HG03378 (cell line): Measurements from ENCODE around the gene POLE2.
"Not testable (repeated sequence)": the region's sequence is repeated elsewhere in the genome, so short reads cannot be mapped to it uniquely, and the experiment has no call there.

Source experiments
- ATAC-seq: cut with Tn5 transposase; IDR thresholded peaks from one replicate; pipeline ENCODE4 v1.9.1; 2021; ENCODE audit warnings: mild to moderate bottlenecking, moderate library complexity; ENCODE audit not compliant: unreplicated experiment

The POLE2 gene

DNA sequence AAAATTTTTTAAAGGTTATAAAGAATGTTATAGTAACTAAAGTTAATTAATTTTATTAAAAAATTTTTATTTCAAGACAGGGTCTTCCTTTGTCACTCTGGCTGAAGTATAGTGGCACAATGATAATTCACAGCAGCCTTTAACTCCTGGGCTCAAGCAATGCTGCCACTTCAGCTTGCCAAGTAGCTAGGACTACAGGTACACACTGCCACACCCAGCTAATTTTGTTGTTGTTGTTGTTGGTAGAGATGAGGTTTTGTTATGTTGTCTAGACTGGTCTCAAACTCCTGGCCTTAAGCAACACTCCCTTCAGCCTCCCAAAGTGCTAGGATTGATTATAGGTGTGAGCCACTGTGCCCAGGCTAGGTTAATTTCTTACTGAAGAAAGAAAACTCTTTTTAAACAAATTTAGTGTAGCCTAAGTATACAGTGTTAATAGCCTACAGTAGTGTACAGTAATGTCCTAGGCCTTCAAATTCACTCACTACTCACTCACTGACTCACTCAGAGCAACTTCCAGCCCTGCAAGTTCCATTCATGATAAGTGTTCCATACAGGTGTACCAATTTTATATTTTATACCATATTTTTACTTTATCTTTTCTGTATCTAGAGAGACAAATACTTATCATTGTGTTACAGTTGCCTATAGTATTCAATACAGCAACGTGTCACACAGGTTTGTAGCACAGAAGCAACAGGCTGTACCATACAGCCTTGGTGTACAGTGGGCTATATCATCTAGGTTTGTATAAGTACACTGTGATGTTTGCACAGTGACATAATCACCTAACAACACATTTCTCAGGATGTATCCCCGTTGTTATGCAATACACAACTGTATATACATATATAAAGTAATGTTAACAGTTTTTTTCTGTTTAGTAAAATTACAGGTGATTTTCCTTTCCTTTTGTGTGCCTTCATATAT, 28.2 kb downstream of the POLE2 start:
- no peak for ATAC-seq

DNA sequence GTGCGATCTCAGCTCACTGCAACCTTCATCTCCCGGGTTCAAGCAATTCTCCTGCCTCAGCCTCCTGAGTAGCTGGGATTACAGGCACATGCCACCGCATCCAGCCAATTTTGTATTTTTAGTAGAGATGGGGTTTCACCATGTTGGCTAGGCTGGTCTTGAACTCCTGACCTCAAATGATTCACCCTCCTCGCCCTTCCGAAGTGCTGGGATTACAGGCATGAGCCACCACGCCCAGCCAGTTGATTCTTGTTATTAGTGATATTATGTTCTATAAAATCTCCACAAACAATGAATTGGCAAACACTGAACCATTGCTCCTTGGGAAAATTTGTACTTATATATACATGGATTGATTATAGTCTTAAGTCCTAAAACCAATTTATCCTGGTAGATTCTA, 30.5 kb downstream of the POLE2 start:
- ATAC-seq = not testable (repeated sequence)

DNA sequence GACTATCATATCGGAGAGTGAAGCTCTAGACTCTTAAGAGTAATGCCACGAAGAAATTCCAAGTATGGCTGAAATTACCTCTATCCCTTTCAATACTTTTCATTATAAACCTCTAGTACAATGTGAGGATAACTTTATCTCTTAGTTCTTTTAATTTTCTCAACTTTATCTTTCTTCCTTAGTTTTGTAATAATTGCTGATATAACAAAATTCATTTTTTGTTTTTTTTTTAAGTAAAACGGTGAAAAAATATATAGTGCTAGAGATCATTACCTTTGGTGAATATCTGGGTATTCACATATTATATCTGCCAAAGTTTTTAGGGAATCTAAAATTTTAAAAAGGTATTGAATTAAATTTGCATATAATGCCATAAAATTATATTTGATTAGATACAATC, 33.5 kb downstream of the POLE2 start:
- no peak for ATAC-seq

DNA sequence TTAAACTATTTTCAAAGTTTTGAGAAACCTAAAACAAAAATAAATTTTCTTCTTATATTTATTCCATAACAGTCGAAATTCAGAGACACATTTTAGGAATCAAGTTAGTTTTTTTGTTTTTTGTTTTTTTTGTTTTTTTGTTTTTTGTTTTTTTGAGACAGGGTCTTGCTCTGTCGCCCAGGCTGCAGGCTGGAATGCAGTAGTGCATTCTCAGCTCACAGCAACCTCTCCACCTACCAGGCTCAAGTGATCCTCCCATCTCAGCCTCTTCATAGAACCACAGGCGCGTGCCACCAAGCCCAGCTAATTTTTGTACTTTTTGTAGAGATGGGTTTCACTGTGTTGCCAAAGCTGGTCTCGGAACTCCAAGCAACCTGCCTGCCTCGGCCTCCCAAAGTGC, 34.5 kb downstream of the POLE2 start:
- no peak for ATAC-seq

DNA sequence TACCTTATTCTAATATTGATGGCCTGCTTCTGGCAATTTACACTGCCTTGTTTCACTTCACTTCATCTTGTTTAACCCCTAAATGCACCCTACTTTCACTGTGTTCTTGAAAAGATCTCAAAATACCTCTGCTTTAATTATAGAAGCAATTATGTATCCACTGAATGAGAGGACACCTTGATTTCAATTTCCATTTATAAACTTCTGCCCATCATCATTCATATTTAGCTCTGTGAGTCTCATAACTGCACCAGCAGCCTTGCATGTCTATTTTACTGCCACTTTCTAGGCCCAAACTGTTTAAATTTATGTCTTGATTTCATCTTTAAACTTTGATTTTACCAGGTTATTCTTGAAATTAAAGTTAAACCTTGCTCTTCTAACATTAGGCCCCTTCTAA, 45.9 kb downstream of the POLE2 start:
- ATAC-seq = no peak

DNA sequence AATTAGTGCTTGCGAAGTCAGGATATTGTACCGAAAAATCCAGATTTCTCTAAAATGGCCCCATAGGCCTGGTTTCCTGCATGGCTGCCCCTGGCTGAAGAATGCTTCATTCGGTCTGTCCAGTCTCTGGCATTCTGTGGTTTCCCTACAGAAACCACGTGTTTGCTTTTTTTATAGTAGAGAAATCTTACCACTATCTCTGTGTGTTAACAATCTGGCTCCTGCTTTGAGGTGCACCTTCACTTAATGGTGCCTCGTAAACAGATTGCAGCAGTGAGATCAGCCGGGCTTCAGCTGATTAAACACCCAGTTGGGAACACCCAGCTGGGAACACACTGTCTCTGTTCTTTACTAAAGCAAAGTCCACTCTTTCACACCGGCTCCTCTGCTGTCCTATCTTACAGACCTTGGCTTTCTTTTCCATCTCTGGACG, 46.3 kb downstream of the POLE2 start:
- no peak for ATAC-seq

DNA sequence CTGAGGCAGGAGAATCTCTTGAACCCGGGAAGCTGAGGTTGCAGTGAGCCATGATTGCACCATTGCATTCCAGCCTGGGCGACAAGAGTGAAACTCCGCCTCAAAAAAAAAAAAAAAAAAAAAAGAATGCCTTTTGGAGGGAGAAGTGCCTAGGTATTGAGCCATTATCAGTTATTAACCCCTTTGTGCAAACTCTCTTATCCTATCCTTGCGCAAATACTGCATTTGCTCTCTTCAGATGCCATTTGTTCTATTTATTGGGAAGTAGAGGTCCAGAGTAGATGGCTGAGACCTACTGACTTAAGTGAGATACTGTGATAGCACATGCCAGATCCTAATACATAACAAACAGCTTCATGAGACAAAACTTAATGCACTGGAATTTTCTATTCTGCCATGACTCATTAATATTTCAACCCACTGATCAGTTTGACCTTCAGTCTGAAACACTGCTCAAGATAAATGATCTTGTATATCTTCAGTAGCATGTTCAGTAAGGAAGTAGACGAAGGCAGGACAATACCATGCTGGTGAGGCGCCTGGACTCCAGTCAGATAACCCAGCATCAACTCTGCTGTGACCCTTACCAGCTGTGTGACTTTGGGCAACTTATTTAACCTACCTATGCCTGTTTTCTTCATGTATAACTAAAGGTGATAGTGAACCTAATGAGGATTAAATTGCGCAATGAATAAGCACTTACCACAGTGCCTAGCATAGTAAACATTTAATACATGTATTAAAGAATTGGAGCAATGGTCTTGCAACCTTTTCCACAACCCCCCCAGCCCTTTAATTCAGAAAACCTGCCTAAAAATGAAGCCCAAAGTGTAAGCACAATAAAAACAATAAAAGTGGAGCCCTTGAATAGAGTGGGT, 47.2 kb downstream of the POLE2 start:
- no peak for ATAC-seq

DNA sequence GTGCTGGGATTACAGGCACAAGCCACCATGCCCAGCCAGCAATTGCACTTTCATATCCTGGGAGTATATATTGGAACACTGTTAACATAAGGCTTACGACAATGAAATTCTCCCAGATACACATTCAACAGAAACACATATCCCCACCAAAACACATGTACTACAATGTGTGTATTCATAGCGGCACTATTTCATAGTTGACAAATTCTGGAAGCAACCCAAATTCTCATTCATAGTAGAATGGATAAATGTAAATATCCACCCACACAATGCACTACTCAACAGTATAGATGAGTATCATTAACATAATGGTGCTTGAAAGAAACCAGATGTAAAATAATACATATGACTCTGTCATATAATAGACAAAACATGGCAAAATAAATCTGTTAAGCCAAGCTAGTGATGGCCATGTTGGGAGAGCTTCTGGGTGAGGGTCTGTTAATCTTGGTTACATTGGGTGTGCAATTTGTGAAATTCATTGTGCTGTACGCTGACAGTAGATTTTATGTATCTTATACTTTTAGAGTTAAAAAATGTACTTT, 50.4 kb downstream of the POLE2 start:
- ATAC-seq = no peak

DNA sequence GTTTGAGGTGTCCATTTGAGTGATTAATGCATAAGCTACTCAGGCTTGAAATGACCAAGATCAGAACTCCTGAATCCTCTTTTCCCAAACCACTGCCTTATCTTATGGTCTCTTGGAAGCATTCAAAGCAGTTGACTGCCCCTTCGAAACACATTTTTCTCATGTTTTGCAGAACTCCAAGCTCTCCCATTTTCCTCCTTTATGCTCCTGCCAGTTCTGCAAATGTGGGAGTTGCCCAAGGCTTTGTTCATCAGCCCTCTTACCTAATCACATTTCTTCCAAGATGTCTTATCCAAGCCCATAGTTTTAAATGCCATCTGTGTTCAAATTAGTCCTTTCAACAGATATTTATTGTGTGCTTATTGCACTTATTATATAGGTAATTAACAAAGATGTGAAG, 51.1 kb downstream of the POLE2 start:
- ATAC-seq = no peak

DNA sequence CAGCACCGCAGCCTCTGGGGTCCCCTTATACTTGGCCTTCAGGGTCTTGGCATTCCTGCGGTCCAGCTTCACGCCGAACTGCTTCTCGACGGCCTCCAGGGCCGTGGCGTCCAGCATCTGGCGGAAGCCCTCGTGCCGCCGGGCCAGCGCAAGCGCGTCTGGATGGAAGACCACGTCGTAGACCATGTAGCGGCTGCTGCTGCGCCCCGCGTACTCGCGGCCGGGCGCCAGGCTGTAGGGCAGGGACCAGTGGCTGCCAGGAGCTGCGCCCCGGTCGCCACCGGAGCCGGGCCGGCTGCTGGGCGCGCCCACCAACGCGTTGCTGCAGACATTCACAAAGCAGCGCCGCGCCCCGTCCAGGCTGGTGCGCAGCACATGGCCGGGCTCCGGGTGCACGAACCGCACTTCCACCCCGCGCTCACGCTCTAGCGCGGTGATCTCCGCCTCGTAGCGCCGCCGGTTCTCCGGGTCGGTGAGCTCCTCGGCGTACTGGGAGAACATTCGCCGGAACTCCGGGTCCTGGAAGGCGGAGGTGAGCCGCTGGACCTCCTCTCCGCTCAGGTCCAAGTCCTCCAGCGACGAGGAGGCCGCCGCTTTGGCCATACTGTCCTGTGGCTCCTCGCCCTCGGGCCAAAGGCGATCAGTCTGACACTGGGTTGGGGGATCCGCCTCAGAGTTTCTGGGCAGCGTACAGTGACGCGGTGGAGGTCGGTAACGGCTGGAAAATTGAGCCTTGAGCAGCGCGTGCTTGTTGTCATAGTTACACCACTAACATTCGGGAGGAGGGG, 53.3 kb downstream of the POLE2 start, which contains the start of gene DNAAF2:
TSS of gene DNAAF2 (minus strand) at position 698 of the 788 bp plus-strand sequence. CDS start at position 603, 95 bp downstream.
- peak; percentile 29 for ATAC-seq

DNA sequence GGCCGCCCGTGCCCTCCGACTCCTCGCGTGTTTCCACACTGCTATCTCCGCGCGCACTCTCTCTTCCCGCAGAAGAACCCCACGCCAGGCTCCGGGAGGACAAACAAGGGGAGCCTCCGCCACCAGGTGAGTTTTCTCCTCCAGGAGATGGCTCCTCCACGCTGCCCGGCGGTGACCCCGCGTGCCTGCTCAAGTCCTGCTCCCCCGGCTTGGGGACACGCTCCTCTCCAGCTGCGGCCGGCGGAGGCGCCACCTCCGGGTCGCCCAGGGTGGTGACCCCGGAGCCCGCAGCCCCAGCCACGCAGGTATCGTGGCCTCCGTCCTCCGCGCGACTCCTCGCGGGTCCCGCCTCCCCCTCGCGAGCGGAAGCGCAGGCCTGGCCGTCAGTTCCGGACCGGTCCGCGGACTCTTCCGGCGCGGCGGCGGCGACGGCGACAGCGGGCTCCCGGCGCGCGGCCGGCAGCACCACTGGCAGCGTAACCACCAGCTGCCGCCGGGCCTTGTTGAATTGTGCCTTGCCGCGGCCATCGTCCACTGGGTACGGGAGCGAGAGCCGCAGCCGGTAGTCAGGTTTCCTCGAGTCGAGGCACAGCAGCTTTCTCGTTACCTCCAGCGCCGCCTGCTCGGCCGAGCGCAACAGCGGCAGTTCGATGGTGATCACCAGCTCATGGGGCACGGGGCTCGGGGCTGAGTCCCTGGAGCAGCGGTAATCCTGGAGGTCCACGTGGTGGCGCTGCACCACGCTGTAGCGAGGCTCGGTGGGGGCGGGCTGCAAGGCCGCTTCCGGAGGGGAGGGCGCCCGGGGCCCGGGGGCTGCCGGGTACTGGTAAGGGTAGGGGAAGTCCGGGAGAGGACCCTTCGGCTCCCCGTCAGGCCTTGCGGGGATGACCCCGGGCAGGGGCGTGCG, 54.1 kb downstream of the POLE2 start:
- peak; percentile 76 for ATAC-seq

DNA sequence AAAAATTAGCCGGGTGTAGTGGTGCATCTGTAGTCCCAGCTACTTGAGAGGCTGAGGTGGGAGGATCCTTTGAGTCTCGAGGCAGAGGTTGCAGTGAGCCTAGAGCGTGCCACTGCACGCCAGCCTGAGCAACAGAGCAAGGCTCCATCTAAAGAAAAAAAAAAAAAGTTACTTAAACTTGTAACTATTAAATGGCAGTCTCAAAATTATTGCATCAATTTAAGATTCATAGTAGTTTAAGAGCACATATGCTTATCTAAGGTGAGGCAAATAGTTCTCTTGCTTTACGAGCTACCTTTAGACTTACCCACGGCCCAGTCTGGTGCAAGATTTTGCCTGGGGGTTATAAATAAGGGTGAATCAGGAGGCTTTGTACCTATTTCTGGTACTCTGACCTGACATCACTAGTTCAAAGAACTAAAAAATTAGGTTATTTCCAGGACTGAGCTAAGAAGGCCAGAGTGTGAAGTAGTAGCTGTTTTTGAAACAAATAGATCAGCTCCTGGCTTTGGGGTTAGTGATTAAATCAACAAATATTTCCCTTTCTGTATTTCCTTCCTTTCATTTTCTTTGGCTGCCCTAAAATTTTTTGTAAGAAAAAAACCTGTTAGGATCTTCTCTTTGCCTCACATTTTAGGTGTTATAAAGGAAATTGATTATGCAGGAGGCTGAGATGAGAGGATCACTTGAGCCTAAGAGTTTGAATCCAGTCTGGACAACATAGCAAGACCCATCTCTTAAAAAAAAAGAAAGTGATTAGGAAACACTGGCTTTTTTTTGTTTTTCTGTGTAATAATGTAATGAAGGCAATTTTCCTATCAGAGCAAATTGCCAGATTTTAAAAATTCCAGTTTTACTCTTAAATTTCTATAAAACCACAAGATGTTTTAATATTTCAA, 63.8 kb downstream of the POLE2 start:
- peak; percentile 16 for ATAC-seq

DNA sequence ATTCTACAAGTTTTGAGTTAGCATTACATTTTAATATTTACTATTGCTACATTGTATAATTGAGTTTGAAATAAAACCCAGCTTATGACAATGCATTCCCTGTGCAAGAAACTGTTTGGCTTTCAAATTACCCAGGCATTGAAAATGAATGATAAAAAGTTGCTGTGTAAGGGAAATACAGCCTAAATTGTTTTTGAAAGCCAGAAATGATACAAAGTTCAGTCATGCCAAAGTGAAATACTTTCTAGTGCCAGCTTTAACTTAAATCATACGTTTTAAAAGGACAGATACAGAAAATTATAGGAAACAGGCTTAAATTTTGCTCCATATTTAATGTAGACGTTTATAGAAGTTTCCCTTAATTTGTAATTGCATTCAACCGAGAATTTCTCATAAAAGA, 64.6 kb downstream of the POLE2 start:
- ATAC-seq = no peak

DNA sequence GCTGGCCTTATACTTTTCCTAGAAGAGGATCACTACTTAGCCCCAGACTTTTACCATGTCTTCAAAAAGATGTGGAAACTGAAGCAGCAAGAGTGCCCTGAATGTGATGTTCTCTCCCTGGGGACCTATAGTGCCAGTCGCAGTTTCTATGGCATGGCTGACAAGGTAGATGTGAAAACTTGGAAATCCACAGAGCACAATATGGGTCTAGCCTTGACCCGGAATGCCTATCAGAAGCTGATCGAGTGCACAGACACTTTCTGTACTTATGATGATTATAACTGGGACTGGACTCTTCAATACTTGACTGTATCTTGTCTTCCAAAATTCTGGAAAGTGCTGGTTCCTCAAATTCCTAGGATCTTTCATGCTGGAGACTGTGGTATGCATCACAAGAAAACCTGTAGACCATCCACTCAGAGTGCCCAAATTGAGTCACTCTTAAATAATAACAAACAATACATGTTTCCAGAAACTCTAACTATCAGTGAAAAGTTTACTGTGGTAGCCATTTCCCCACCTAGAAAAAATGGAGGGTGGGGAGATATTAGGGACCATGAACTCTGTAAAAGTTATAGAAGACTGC, 65.9 kb downstream of the POLE2 start:
- no peak for ATAC-seq

DNA sequence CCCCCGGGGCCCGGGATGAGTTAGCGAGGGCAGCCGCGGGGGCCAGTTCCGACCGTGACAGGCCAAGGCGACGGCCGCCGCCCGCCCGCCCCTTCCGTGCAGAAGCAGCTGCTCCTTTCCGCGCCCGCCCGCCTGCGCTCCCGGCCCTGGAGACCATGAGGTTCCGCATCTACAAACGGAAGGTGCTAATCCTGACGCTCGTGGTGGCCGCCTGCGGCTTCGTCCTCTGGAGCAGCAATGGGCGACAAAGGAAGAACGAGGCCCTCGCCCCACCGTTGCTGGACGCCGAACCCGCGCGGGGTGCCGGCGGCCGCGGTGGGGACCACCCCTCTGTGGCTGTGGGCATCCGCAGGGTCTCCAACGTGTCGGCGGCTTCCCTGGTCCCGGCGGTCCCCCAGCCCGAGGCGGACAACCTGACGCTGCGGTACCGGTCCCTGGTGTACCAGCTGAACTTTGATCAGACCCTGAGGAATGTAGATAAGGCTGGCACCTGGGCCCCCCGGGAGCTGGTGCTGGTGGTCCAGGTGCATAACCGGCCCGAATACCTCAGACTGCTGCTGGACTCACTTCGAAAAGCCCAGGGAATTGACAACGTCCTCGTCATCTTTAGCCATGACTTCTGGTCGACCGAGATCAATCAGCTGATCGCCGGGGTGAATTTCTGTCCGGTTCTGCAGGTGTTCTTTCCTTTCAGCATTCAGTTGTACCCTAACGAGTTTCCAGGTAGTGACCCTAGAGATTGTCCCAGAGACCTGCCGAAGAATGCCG, 66.7 kb downstream of the POLE2 start:
- no peak for ATAC-seq

DNA sequence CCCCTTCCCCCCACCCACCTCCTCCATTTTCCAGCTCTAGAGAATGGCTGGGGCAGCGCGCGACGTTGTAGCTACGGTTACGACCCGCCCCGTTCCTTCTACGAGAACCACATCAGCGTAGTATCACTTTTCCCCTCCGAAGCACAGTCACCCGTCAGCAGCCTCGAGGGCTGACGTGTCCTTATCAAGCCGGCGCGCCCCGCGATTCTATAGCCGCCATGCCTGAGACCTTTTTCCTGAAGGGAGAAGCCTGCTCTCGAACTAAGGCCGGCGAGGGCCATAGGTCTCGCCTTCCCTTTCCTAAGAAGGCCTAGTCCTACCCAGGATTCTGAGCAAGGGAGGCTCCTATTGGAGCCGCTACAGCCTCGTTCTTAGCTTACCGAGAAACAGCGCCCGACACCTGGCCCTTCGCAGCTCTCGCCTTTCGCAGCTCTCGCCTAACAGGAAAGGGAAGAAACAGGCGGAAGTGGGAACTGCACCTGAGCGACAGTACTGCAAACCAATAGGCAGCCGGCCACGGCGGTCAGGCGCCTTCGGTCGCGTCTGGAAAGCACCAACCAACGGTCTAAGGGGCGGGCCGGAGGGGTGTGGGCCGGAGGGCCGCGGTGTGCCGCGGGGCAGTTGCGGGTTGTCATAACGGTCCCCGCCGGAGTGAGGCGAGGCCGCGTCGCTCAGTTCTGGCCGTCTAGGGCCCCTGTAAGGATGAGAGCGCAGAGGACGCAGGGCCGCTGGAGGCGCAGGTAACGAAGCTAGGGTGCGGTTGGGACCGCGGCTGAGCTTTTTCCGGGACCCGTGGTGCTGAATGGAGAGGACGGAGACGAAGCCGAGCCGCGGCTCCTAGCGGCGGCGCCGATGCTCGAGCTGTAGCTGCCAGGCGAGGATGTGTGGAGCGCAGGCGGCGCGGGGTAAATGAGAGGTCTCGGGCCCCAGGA, 67.6 kb downstream of the POLE2 start, which contains the start of the genes MGAT2 and RPL36AL:
TSS of gene MGAT2 (plus strand) at position 618 of the 932 bp plus-strand sequence. CDS start 470 bp downstream, outside the sequence.
TSS of gene RPL36AL (minus strand) at position 445 of the 932 bp plus-strand sequence. CDS start 1,522 bp downstream, outside the sequence.
- peak; percentile 90 for ATAC-seq
